Sigmoid colon (tissue), 7 donors: ENCODE measurements around the gene KLHL35. TPM values are rescaled to one million over a fixed set of nuclear protein-coding genes. Genes with fewer than 3 reads are reported as not detected.

Source experiments
- DNase-seq: peaks from one replicate; pipeline ENCODE4 v3.0.0-alpha.2; 2019
- H3K27ac ChIP-seq, 4 donors: fragments of 200-600 bp; sonication (generic); one replicate each; pipeline ENCODE4 v1.5.1; 2016 to 2019; ENCODE audit warnings: mild to moderate bottlenecking in 1 of 4
- H3K27me3 ChIP-seq, 3 donors: fragments of 200-600 bp; sonication (generic); one replicate each; pipeline ENCODE4 v1.5.1; 2019; ENCODE audit warnings: mild to moderate bottlenecking in 1 of 3
- H3K36me3 ChIP-seq, 4 donors: fragments of 200-600 bp; sonication (generic); one replicate each; pipeline ENCODE4 v1.5.1; 2016 to 2019
- H3K4me1 ChIP-seq, 4 donors: fragments of 200-600 bp; sonication (generic); one replicate each; pipeline ENCODE4 v1.5.1; 2017 to 2019
- H3K4me3 ChIP-seq, 4 donors: fragments of 200-600 bp; sonication (generic); one replicate each; pipeline ENCODE4 v1.5.1; 2017 to 2019; ENCODE audit warnings: mild to moderate bottlenecking in 2 of 4, moderate library complexity in 1 of 4
- H3K9me3 ChIP-seq, 4 donors: fragments of 200-600 bp in 3 of 4; sonication (generic) in 3 of 4; one replicate each; pipeline versions ENCODE4 v1.5.1 to v1.6.1; 2013 to 2019
- EP300 ChIP-seq, 4 donors: sonication (generic); formaldehyde crosslinking; IDR thresholded peaks; one replicate each; pipeline ENCODE4 v1.6.1; 2017; ENCODE audit warnings: antibody characterized with exemption in 4 of 4
- POLR2A ChIP-seq, 2 donors: fragments of 450-650 bp; IDR thresholded peaks; one replicate each; pipeline ENCODE4 v1.6.1; 2016; ENCODE audit warnings: antibody characterized with exemption in 2 of 2, mild to moderate bottlenecking in 2 of 2, moderate library complexity in 2 of 2
- POLR2AphosphoS5 ChIP-seq, 4 donors: sonication (generic); formaldehyde crosslinking; IDR thresholded peaks; one replicate each; pipeline ENCODE4 v1.6.1; 2017; ENCODE audit warnings: antibody characterized with exemption in 4 of 4
- WGBS, 2 donors: extraction: QIAGEN DNeasy Blood & Tissue Kit; methylation state at CpG; one replicate each; pipeline ENCODE4 v1.1.7; 2013; 5-methylcytosine and 5-hydroxymethylcytosine counted together
- intact Hi-C: fragments of 100-400 bp; cut with DNase I; formaldehyde crosslinking; loops from one replicate; pipeline ENCODE4 v1.15.1; 2023
- polyA plus RNA-seq, 3 donors: library from polyadenylated mRNA; stranded (reverse); fragments of 200-250 nt; gene quantifications; one replicate each; pipeline ENCODE4 v1.2.3, GENCODE V29; 2013
- total RNA-seq, 4 donors: library from RNA; depleted of rRNA; stranded (reverse); fragments of >200 nt; gene quantifications; one replicate each; pipeline ENCODE4 v1.1.0, GENCODE V29; 2016
- TF ChIP-seq, protein P1 (sequence below), 4 experiments: fragments of 450-650 bp in 3 of 4; fragments of 200-600 bp in 1 of 4; IDR thresholded peaks; one replicate each; pipeline ENCODE4 v1.5.1; 2016 to 2019; ENCODE audit warnings: antibody characterized with exemption in 4 of 4, mild to moderate bottlenecking in 3 of 4, moderate library complexity in 2 of 4
- donor health status: healthy with polysubstance abuse.
- donor health status: Bipolar disorder and iron deficiency.
- donor health status: healthy.

Gene KLHL35
- total and polyA plus RNA-seq, 7 donors: 0.41 to 1.1 (median 0.81) TPM; not detected in 4

DNA sequence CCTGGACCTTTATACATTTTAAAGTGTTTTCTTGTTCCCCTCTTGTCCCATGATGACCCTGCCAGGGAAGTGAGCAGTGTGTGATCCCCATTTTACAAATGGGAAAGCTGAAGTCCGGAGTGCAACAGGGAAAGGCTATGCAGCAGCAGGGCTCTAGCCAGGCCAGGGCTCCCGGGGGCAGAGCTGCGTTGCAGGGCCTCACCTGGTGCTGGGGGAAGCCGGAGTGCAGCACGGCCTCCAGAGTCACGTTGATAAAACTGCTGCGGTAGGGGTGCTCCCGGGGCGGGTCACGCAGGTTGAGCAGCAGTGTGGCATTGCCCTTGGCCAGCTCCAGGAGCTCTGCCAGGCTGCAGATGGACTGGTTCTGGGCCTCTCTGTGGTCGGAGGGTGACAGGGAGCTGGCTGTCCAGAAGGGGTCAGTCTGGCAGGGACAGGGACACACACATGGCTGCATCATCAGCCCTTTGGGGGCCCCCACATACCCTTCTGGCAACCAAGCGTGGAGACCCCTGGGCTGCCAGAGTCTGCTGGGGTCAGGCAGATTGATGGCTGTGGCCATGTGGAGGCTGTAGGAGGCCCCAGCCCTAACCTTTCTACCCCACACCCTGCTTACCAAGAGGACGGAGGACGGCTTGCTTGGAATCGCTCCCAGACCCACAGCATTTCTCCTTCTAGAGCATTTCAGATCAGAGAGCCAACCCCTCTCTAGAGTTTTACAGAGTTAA, 9.3 kb upstream of the KLHL35 start:
- H3K27me3 ChIP-seq: no peaks in the 10 kb centered on the region
- no peaks in the 10 kb centered on the region for H3K36me3 ChIP-seq
- H3K4me1 ChIP-seq: no peaks in the 10 kb centered on the region
- intact Hi-C loops: no loop called here
- TF ChIP-seq, protein P1, sequence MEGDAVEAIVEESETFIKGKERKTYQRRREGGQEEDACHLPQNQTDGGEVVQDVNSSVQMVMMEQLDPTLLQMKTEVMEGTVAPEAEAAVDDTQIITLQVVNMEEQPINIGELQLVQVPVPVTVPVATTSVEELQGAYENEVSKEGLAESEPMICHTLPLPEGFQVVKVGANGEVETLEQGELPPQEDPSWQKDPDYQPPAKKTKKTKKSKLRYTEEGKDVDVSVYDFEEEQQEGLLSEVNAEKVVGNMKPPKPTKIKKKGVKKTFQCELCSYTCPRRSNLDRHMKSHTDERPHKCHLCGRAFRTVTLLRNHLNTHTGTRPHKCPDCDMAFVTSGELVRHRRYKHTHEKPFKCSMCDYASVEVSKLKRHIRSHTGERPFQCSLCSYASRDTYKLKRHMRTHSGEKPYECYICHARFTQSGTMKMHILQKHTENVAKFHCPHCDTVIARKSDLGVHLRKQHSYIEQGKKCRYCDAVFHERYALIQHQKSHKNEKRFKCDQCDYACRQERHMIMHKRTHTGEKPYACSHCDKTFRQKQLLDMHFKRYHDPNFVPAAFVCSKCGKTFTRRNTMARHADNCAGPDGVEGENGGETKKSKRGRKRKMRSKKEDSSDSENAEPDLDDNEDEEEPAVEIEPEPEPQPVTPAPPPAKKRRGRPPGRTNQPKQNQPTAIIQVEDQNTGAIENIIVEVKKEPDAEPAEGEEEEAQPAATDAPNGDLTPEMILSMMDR (IDR thresholded peaks at IDR 0.05): no peak
- TF ChIP-seq POLR2A (IDR thresholded peaks at IDR 0.05) (no peak), POLR2AphosphoS5 (IDR thresholded peaks at IDR 0.05) (no peak), EP300 (IDR thresholded peaks at IDR 0.05) (no peak)
- no peak overlapping the region for H3K27ac ChIP-seq
- 91 to 92% methylated on average over 15 of the region's 15 CpGs for WGBS, 2 donors
- H3K9me3 ChIP-seq: no peaks in the 10 kb centered on the region
- no peak for DNase-seq
- no peak overlapping the region for H3K4me3 ChIP-seq

DNA sequence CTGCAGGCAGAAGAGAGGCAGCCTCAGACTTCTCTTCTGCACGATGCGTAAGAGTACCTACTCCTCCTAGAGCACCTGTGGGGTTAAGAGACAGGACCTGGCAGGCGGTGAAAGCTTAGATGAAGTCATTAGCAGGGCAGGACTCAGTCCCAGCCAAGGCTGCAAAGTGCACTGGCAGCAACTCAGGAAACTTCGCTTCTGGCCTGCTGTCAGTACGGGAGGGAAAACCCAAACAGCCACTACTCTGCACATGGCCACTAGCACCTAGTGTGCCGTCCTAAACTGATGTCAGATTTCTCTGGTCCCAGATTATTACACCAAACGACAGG, 8.8 kb upstream of the KLHL35 start:
- H3K4me3 ChIP-seq: no peak overlapping the region
- no peaks in the 10 kb centered on the region for H3K9me3 ChIP-seq
- WGBS, 2 donors: 88 to 90% methylated on average over 7 of the region's 7 CpGs
- intact Hi-C loops: no loop called here
- H3K27ac ChIP-seq: no peak overlapping the region
- no peaks in the 10 kb centered on the region for H3K36me3 ChIP-seq
- no peaks in the 10 kb centered on the region for H3K4me1 ChIP-seq
- TF ChIP-seq EP300 (IDR thresholded peaks at IDR 0.05) (no peak), POLR2A (IDR thresholded peaks at IDR 0.05) (no peak), POLR2AphosphoS5 (IDR thresholded peaks at IDR 0.05) (no peak)
- TF ChIP-seq, protein P1 (IDR thresholded peaks at IDR 0.05): no peak
- H3K27me3 ChIP-seq: no peaks in the 10 kb centered on the region
- no peak for DNase-seq

DNA sequence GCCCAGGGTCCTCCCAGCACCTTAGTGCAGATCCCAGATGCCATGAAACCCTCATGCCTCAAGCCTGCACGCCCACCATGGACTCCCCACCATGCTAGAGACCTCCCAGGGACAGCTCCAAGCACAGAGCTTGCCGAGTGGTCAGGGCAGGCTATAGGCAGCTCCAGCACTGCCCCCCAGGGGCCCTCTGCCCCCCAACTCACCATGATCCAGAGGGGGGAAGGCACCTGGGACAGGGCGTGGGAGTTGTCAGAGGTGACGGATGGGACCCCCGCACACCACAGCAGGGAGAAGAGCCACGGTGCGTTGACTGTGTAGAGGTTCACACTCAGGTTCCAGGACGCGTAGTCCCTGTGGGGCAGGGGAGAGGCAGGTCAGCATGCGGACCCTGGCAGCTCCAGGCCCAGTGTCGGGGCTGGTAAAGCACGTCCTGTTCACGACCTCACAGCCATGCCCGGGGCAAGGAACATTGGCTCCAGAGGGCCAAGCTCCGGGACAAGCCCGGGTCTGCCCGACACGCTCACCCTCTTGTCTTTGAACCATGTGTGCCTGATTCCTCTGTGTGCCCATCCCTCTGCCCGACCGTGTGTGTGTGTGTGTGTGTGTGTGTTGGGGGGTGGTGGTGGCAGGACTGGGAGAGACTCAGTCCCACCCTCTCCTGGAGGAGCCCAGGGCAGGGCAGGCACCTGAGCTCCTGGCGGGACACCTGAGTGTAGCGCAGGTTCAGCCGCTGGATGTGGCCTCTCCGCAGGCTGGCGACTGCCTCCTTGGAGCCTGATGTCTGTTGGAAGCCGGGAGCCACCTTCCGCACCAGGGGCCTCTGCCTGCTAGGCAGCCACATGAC, 8.2 kb upstream of the KLHL35 start:
- 92 to 93% methylated on average over 27 of the region's 27 CpGs for WGBS, 2 donors
- no peak for DNase-seq

DNA sequence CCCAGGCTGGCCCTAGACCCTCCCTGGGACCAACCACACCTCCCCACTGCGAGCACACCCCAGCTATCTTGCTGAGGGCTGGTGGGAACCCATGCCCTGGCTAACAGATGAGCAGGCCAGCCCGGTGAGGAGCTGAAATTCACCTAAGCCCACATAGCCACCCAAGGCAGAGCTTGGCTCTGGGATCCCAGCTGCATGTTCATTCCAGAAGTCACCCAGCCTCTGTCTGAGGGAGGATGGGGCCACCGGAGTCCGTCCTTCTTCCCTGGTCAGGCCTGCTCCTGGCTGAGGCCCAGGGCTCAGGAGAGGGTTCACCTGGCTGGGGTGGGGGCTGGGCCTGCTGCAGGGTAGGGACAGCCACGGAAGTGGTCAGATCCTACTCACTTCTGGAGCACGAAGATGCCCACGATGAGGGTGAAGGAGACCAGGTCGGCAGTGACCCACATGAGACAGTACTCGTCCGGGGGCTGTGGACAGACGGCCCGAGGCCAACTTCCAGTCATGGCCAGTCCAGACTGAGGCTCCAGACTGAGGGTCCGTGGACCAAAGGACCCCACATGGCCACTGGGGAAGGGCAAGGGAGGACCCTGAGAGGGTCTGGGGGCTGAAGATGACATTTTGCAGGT, 6.6 kb upstream of the KLHL35 start:
- TF ChIP-seq POLR2AphosphoS5 (IDR thresholded peaks at IDR 0.05) (no peak), POLR2A (IDR thresholded peaks at IDR 0.05) (no peak), EP300 (IDR thresholded peaks at IDR 0.05) (no peak)
- TF ChIP-seq, protein P1 (IDR thresholded peaks at IDR 0.05): no peak
- intact Hi-C loops: no loop called here
- 86% methylated on average over 13 of the region's 13 CpGs for WGBS, 2 donors
- DNase-seq: no peak
- no peaks in the 10 kb centered on the region for H3K4me1 ChIP-seq
- H3K27ac ChIP-seq: no peak overlapping the region
- no peaks in the 10 kb centered on the region for H3K9me3 ChIP-seq
- H3K27me3 ChIP-seq: no peaks in the 10 kb centered on the region
- no peak overlapping the region for H3K4me3 ChIP-seq
- no peaks in the 10 kb centered on the region for H3K36me3 ChIP-seq

More for the DNA sequence above, 8.2 kb upstream of the KLHL35 start:
- no peaks in the 10 kb centered on the region for H3K27me3 ChIP-seq
- TF ChIP-seq POLR2AphosphoS5 (IDR thresholded peaks at IDR 0.05): no peak
- intact Hi-C loops: no loop called here
- H3K4me3 ChIP-seq: no peak overlapping the region
- no peaks in the 10 kb centered on the region for H3K36me3 ChIP-seq
- H3K9me3 ChIP-seq: no peaks in the 10 kb centered on the region
- H3K4me1 ChIP-seq: no peaks in the 10 kb centered on the region
- H3K27ac ChIP-seq: no peak overlapping the region

DNA sequence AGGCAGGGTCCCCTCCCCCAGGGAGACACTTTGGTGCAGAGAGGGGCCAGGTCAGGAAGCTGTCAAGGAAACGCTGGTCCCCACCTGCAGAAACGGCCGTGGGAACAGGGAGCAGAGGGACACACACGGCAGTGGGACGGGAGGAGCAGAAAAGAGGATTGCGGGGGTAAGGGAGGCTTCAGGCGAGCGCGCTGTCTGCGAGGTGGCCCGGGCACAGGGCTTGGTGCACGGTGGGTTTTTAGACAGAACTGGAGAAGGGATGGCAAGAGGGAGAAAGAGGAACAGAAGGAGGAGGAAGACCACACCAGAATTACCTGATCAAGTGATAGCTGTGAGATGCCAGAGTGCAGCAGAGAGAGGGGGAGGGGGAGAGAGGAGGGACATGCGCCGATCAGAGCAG, 6.0 kb upstream of the KLHL35 start:
- intact Hi-C loops: no loop called here
- WGBS, 2 donors: 72 to 88% methylated on average over 14 of the region's 14 CpGs

More for the DNA sequence above, 6.0 kb upstream of the KLHL35 start:
- H3K27me3 ChIP-seq: no peaks in the 10 kb centered on the region
- no peaks in the 10 kb centered on the region for H3K4me1 ChIP-seq
- TF ChIP-seq POLR2AphosphoS5 (IDR thresholded peaks at IDR 0.05) (no peak), POLR2A (IDR thresholded peaks at IDR 0.05) (no peak)
- no peaks in the 10 kb centered on the region for H3K9me3 ChIP-seq
- H3K4me3 ChIP-seq: no peak overlapping the region
- H3K27ac ChIP-seq: no peak overlapping the region
- no peaks in the 10 kb centered on the region for H3K36me3 ChIP-seq
- no peak for DNase-seq
